ENCODE data around the gene HOXC13.

HOXC13 gene

GRCh38 chr12:53963434-53964314 is 25.0 kb downstream of the HOXC13 start:
- H3K9me3 ChIP-seq (ENCODE audit: control insufficient read depth, low read length), result no peaks in the 10 kb centered on the region
- 9 to 10% methylated on average over 38 of the region's 38 CpGs for WGBS, 2 experiments
- H3K36me3 ChIP-seq (ENCODE audit: control insufficient read depth, insufficient read depth, low read length), result no peaks in the 10 kb centered on the region
- H3K4me3 ChIP-seq (ENCODE audit: insufficient read depth, low read depth, low read length), result no peak overlapping the region
- H3K27ac ChIP-seq (ENCODE audit: insufficient read depth, low read depth, low read length, poor library complexity, severe bottlenecking), result no peak overlapping the region
- no peaks in the 10 kb centered on the region for H3K4me1 ChIP-seq (ENCODE audit: control insufficient read depth, insufficient read depth, low read length)
- peaks cover 100% of the 10 kb centered on the region for H3K27me3 ChIP-seq (ENCODE audit: control insufficient read depth, insufficient read depth, low read length, poor library complexity, severe bottlenecking)

- peaks cover 100% of the 10 kb centered on the region for H3K27me3 ChIP-seq (ENCODE audit: control insufficient read depth, insufficient read depth, low read length, poor library complexity, severe bottlenecking)
- H3K4me3 ChIP-seq (ENCODE audit: insufficient read depth, low read depth, low read length), result no peak overlapping the region
- no peaks in the 10 kb centered on the region for H3K4me1 ChIP-seq (ENCODE audit: control insufficient read depth, insufficient read depth, low read length)
- H3K9me3 ChIP-seq (ENCODE audit: control insufficient read depth, low read length), result no peaks in the 10 kb centered on the region
- no peaks in the 10 kb centered on the region for H3K36me3 ChIP-seq (ENCODE audit: control insufficient read depth, insufficient read depth, low read length)
- 6 to 18% methylated on average over 2 of the region's 2 CpGs for WGBS, 2 experiments
- H3K27ac ChIP-seq (ENCODE audit: insufficient read depth, low read depth, low read length, poor library complexity, severe bottlenecking), result no peak overlapping the region
Observed at GRCh38 chr12:53964315-53964713, 25.7 kb downstream of the HOXC13 start.

GRCh38 chr12:53965281-53966084 is 26.9 kb downstream of the HOXC13 start:
- no peaks in the 10 kb centered on the region for H3K4me1 ChIP-seq (ENCODE audit: control insufficient read depth, insufficient read depth, low read length)
- 3% methylated on average over 18 of the region's 18 CpGs for WGBS, 2 experiments
- no peaks in the 10 kb centered on the region for H3K36me3 ChIP-seq (ENCODE audit: control insufficient read depth, insufficient read depth, low read length)
- no peak overlapping the region for H3K27ac ChIP-seq (ENCODE audit: insufficient read depth, low read depth, low read length, poor library complexity, severe bottlenecking)
- H3K9me3 ChIP-seq (ENCODE audit: control insufficient read depth, low read length), result no peaks in the 10 kb centered on the region
- peaks cover 100% of the 10 kb centered on the region for H3K27me3 ChIP-seq (ENCODE audit: control insufficient read depth, insufficient read depth, low read length, poor library complexity, severe bottlenecking)
- H3K4me3 ChIP-seq (ENCODE audit: insufficient read depth, low read depth, low read length), result no peak overlapping the region

DNA sequence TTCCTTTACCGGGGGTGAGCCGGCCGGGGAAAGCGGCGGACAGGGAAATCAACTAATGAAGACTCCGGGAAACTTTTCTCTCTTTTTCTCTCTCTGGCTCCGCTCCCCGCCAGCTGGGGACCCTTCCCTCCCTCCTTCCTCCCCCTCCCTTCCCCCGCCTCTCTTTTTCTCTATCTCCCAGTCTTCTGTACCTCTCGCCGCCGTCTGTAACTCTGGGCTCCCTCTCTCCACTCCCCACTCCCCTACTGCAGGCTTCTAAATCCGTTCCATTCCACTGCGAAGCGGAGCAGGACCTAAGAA is 27.4 kb downstream of the HOXC13 start:
- peaks cover 100% of the 10 kb centered on the region for H3K27me3 ChIP-seq (ENCODE audit: control insufficient read depth, insufficient read depth, low read length, poor library complexity, severe bottlenecking)
- no peak overlapping the region for H3K4me3 ChIP-seq (ENCODE audit: insufficient read depth, low read depth, low read length)
- H3K27ac ChIP-seq (ENCODE audit: insufficient read depth, low read depth, low read length, poor library complexity, severe bottlenecking), result no peak overlapping the region
- no peaks in the 10 kb centered on the region for H3K9me3 ChIP-seq (ENCODE audit: control insufficient read depth, low read length)
- 1 to 2% methylated on average over 15 of the region's 15 CpGs for WGBS, 2 experiments
- H3K4me1 ChIP-seq (ENCODE audit: control insufficient read depth, insufficient read depth, low read length), result no peaks in the 10 kb centered on the region
- H3K36me3 ChIP-seq (ENCODE audit: control insufficient read depth, insufficient read depth, low read length), result no peaks in the 10 kb centered on the region

DNA sequence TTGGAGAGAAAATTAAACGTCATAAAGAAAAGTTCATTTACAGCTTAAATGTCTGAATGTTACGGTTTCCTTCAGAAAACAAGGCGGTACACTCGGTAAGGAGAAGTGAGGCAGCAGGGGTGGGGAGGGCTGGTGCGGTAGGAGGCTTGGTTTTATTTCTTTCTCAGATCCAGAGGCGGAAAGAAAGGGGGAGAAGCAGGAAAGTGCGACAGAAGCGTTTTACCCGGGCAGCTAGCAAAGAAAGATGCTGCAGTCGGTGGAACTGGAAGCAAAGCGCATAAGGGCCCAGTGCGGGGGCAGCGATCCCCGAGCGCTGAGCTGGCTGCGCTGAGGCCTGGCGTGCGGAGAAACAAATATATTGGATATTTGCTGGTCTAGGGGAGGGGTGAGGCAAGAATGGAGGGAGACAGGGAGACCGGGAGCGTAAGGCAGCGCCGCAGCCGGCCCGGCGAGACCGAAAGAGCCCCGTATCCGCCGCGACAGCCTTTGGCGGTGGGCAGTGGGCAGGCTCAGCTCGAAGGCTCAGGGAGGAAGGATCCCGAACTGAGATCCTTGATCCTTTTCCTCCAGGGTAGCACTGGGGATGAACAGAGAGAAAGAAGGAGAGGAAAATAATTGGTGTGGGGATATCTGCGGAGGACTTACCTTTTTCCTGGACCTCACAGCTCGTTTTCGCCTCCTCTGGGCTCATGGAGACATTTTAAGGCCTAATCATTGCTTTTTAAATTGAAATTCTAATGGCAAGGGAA is 27.9 kb downstream of the HOXC13 start:
- no peaks in the 10 kb centered on the region for H3K4me1 ChIP-seq (ENCODE audit: control insufficient read depth, insufficient read depth, low read length)
- peaks cover 100% of the 10 kb centered on the region for H3K27me3 ChIP-seq (ENCODE audit: control insufficient read depth, insufficient read depth, low read length, poor library complexity, severe bottlenecking)
- no peaks in the 10 kb centered on the region for H3K36me3 ChIP-seq (ENCODE audit: control insufficient read depth, insufficient read depth, low read length)
- no peak overlapping the region for H3K4me3 ChIP-seq (ENCODE audit: insufficient read depth, low read depth, low read length)
- H3K27ac ChIP-seq (ENCODE audit: insufficient read depth, low read depth, low read length, poor library complexity, severe bottlenecking), result no peak overlapping the region
- no peaks in the 10 kb centered on the region for H3K9me3 ChIP-seq (ENCODE audit: control insufficient read depth, low read length)
- WGBS, 2 experiments, result 3% methylated on average over 36 of the region's 36 CpGs

- H3K9me3 ChIP-seq (ENCODE audit: control insufficient read depth, low read length), result no peaks in the 10 kb centered on the region
- H3K27me3 ChIP-seq (ENCODE audit: control insufficient read depth, insufficient read depth, low read length, poor library complexity, severe bottlenecking), result peaks cover 100% of the 10 kb centered on the region
- H3K27ac ChIP-seq (ENCODE audit: insufficient read depth, low read depth, low read length, poor library complexity, severe bottlenecking), result no peak overlapping the region
- 15 to 16% methylated on average over 5 of the region's 5 CpGs for WGBS, 2 experiments
- H3K4me3 ChIP-seq (ENCODE audit: insufficient read depth, low read depth, low read length), result no peak overlapping the region
- H3K36me3 ChIP-seq (ENCODE audit: control insufficient read depth, insufficient read depth, low read length), result no peaks in the 10 kb centered on the region
- no peaks in the 10 kb centered on the region for H3K4me1 ChIP-seq (ENCODE audit: control insufficient read depth, insufficient read depth, low read length)
Observed at GRCh38 chr12:53967421-53967925, 28.8 kb downstream of the HOXC13 start.

DNA sequence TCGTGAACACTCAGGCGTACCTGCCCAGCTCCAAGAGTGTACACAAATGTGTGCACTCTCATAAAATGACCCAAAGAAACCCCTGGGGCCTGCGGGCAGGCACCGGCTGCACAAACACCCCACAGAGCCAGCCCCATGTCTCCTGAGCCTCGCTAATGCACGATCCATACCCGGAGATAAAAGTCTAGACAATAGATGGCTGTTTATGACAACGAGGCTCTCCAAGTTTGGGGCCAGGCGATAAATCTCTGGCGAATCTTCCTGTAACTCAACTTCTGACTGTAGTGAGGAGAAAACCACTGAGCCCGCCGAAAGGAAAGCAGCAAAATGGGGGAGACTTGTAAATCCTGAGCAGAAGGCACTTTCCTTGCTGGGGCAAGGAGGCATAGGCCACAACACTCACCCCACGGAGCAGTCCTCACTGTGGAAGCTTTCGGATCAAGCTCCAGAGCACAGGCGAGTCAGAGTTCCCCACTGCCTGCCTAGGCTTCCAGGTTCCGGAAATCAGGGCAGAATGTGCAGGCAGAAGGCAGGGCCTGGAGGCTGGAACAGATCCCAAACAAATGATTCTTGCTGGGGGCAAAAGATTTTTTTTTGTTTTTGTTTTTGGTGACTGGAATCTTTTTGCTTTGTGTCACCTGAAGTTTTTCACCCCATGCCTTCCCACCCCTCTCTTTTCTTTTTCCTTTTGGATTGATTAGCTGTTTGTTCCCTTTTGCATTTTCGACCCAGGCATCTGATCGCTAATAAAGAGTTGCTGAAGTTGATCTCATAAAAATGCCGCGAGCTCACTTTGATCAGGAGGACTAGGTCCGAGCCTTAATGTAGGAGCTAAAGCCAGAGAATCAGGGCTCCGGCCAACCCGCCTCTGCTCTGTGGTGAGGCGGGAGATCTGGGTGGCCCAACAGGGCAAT is 29.8 kb downstream of the HOXC13 start:
- WGBS, 2 experiments, result 20 to 23% methylated on average over 24 of the region's 24 CpGs
- Histone ChIP-seq H3K4me3 (ENCODE audit: insufficient read depth, low read depth, low read length) (no peak overlapping the region), H3K27me3 (ENCODE audit: control insufficient read depth, insufficient read depth, low read length, poor library complexity, severe bottlenecking) (peaks cover 100% of the 10 kb centered on the region), H3K36me3 (ENCODE audit: control insufficient read depth, insufficient read depth, low read length) (no peaks in the 10 kb centered on the region), H3K4me1 (ENCODE audit: control insufficient read depth, insufficient read depth, low read length) (no peaks in the 10 kb centered on the region), H3K27ac (ENCODE audit: insufficient read depth, low read depth, low read length, poor library complexity, severe bottlenecking) (no peak overlapping the region), H3K9me3 (ENCODE audit: control insufficient read depth, low read length) (no peaks in the 10 kb centered on the region)

DNA sequence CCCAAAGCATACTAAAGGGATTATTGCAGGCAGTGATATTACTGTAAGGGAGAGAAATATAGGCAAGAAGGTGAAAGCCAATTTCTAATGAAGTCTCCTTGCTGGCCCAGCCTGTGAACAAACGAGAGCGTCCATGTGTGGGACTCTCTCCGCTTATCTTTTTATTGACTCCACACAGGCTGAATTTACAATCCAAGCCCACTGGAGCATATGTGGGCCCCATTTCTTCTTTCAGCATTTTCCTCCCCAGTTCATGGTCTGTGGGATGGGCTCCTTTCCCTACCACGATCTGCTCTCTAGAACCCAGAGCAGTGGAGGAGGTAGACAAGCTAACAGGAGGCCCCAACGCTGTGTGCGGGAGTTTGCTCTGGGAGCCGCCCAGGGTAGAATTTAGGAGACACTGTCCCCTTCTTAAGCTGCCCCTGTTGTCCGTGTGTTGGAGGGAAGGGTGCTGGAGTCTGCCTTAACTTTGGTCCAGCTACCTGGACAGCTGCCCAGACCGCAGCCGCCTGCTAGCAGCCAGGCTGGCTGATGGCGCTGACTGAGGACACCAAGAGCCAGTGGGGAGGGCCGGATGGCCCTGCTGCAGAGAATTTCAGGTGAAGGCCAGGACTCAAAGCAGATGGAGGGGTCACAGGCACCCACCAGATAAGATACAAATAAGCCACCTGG is 31.1 kb downstream of the HOXC13 start:
- Histone ChIP-seq H3K27ac (ENCODE audit: insufficient read depth, low read depth, low read length, poor library complexity, severe bottlenecking) (no peak overlapping the region), H3K36me3 (ENCODE audit: control insufficient read depth, insufficient read depth, low read length) (no peaks in the 10 kb centered on the region), H3K4me3 (ENCODE audit: insufficient read depth, low read depth, low read length) (no peak overlapping the region), H3K4me1 (ENCODE audit: control insufficient read depth, insufficient read depth, low read length) (no peaks in the 10 kb centered on the region), H3K9me3 (ENCODE audit: control insufficient read depth, low read length) (no peaks in the 10 kb centered on the region), H3K27me3 (ENCODE audit: control insufficient read depth, insufficient read depth, low read length, poor library complexity, severe bottlenecking) (peaks cover 100% of the 10 kb centered on the region)
- 32 to 34% methylated on average over 12 of the region's 12 CpGs for WGBS, 2 experiments

DNA sequence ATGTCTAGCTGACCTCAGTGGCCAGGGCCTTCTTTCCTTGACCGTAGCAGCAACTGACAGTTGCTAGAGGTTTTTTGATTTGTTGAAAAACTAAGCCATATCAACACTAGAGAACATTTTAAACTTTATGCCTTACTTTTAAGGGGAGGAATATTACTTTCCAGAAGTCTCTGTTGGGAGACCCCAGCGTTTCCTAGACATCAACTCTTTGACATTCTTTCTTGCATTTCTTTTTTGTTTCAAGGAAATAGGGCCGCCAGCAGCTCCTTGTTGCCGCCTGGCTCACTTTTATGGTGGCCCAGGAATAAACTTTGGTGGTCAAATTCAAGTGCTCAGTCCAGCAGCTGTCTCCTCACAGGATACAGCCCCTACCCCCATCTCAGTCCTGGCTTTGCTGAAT is 31.8 kb downstream of the HOXC13 start:
- Histone ChIP-seq H3K27ac (ENCODE audit: insufficient read depth, low read depth, low read length, poor library complexity, severe bottlenecking) (no peak overlapping the region), H3K4me3 (ENCODE audit: insufficient read depth, low read depth, low read length) (no peak overlapping the region), H3K4me1 (ENCODE audit: control insufficient read depth, insufficient read depth, low read length) (no peaks in the 10 kb centered on the region), H3K36me3 (ENCODE audit: control insufficient read depth, insufficient read depth, low read length) (no peaks in the 10 kb centered on the region), H3K27me3 (ENCODE audit: control insufficient read depth, insufficient read depth, low read length, poor library complexity, severe bottlenecking) (peaks cover 100% of the 10 kb centered on the region), H3K9me3 (ENCODE audit: control insufficient read depth, low read length) (no peaks in the 10 kb centered on the region)
- WGBS, 2 experiments, result 28 to 30% methylated on average over 4 of the region's 4 CpGs
